CD4-positive, alpha-beta T cell treated with Interleukin-10 for 1 hour (primary cell): ENCODE data around the gene CTCFL.

Experiments
- DNase-seq: peaks from one replicate; pipeline ENCODE4 v3.0.0-alpha.2; 2020

CTCFL gene, protein sequence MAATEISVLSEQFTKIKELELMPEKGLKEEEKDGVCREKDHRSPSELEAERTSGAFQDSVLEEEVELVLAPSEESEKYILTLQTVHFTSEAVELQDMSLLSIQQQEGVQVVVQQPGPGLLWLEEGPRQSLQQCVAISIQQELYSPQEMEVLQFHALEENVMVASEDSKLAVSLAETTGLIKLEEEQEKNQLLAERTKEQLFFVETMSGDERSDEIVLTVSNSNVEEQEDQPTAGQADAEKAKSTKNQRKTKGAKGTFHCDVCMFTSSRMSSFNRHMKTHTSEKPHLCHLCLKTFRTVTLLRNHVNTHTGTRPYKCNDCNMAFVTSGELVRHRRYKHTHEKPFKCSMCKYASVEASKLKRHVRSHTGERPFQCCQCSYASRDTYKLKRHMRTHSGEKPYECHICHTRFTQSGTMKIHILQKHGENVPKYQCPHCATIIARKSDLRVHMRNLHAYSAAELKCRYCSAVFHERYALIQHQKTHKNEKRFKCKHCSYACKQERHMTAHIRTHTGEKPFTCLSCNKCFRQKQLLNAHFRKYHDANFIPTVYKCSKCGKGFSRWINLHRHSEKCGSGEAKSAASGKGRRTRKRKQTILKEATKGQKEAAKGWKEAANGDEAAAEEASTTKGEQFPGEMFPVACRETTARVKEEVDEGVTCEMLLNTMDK

DNA sequence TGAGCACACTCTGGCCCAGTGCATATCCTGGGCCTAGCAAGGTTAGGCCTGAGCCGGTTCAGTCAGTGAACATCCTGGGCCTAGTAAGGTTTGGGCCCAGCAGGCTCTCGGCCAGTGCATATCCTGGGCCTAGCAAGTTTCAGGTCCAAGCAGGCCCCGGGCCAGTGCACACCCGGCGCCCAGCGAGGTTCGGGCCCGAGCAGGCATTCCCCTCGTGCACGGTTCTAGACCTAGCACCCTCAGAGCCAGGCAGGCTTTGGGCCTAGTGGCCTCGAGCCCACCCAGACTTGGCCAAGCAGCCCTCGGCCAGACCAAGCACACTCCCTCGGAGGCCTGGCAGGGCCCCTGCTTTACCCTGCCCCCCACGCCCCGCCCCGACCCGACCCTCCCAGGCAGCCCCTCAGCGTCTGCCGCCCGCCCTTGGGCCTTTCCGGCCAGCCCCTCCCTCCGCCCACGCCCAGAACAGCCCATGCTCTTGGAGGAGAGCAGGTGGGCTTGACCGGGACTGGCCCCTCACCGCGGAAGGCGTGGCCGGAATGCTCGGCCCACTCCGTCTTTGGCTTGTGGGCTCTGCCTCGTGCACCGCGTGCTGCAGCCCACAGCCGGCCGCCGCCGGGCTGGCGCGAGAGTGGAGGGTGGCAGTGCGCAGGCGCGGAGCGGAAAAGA, at the start of gene CTCFL:
Gene CTCFL, minus strand, starts transcription at position 630 of the 666 bp plus-strand sequence. CDS start 935 bp downstream, outside the sequence.
- DNase-seq = no peak

DNA sequence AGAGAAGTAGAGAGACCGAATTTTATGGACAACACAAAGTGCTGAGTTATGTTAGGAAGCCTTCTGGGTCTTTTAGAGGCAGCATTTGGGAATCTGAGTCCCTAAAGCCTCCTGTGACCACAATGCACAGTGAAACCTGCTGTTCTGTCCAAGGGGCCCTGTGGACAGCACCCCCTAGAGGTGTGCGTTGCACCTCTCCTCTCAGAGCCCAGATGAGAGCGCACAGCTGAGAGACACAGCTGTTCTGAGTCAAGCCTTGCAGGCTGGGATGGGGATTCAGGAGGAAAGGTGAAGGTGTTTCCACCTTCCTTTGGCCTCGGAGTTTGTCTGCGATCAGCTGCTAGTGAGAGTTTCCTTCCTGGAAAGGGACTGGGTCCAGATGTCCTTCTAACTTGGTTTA, 49.0 kb upstream of the CTCFL start:
- no peak for DNase-seq

DNA sequence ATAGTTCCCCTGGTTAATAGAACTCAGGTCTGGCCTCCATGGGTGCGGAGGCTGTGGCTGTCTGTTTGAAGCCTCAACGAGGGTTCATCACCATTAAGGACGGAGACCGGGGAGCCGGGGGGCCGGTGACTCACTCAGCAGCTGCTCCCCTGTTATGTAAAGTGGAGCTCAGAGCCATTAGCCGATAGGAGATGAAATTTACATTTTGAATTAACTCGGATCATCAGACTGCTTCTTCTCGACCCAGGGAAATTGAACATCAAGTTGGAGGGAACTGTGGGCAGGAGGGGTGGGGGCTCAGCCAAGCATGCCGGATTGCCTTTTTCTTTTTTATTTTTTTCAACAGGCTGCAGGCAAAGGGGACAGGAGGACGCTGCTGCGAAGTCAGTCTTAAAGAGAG, 48.3 kb upstream of the CTCFL start:
- no peak for DNase-seq

DNA sequence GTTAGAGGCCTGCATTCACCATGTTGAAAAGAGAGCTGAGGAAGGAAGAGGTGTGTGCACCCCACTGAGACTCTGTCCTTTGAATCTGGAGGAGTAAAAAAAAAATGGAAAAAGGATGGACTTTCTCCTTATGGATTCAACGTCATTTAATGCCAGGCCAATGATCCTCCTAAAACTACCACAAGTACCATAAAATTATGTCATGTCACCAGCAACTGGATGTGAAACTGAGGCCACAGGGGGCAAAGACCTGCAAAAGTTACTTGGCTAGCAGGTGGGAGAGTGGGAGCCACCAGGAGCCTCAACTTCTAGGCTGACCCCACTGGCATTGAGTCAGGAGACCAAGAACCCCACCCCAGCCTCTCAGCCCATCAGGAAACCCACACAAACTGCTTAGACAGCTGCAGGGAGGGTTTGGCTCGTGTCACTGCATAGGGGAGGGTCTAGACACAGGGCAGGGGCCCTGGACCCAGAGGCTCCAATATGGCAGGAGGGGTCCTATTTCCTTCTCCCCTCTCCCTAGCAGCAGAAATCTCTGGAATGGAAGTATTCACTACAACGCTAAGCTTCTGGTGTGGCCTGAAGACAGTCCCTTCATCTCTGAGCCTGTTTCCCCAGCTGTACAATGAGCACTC, 47.0 kb upstream of the CTCFL start:
- DNase-seq = no peak

DNA sequence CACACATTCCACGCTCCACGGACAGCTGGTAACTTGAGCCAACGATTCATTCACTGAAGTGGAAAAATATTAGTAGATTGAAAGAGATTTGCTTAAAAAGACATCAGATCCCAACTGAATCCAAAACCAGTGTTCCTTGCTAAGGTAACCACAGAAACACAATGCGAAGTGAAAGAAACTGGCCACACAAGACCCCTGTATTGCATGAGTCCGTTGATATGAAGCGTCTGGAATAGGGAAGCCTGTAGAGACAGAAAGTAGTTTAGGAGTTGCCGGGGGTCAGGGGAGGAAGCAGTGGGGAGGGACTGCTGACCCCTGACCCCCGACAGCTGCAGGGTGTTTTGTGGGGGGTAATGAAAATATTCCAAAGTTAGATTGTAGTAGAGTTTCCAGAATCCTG, 46.0 kb upstream of the CTCFL start:
- no peak for DNase-seq

DNA sequence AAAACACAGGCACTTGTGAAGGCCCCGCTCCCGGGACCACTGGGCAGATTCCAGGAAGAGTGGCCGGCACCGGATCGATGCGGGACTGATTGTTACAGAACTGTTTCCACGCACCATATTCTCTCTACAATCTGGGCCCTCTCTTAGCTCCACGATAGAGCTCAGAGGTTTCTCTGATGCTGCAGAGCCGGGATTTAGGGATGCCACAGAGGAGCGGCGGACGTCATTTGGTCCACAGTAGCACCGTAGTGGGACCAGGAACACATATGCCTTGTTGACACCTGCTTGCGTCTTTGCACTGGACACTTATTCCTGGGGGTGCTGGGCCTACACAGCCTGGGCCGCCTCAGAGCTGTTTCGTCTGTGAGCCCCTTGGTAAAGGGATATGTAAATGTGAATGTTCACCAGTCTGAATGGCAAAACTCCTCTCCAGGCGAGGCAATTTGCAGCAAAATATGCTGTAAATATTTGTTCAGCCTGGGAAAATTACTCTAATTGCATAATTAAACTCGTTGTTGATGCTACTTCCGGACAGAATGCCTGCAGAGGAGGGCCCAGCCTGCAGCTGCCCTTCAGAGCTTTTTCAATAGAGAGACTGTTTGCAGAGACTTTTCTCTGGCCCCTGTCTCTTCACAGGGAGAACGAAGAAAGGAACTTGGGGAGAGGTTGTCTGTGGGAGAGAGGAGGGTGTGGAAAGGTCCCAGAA, 45.4 kb upstream of the CTCFL start:
- DNase-seq = no peak

DNA sequence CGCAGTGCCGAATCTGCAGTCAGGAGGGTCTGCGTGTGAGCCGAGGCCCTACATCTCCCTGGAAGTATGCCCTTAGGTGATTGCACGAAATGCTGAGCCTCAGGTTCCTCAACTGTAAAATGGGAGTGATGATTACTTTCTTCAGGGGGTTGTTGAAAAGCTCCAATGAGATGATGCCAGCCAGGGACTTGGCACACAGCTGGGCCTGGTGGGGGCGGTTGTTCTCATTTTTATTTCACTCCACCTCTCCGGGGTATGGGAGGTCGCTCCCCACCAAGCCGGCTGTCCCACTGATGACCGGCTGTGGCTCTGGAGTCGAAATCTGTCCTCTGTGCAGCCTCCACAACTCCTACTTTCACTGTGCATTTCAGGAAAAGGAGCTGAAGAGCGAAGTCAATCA, 44.0 kb upstream of the CTCFL start:
- no peak for DNase-seq

DNA sequence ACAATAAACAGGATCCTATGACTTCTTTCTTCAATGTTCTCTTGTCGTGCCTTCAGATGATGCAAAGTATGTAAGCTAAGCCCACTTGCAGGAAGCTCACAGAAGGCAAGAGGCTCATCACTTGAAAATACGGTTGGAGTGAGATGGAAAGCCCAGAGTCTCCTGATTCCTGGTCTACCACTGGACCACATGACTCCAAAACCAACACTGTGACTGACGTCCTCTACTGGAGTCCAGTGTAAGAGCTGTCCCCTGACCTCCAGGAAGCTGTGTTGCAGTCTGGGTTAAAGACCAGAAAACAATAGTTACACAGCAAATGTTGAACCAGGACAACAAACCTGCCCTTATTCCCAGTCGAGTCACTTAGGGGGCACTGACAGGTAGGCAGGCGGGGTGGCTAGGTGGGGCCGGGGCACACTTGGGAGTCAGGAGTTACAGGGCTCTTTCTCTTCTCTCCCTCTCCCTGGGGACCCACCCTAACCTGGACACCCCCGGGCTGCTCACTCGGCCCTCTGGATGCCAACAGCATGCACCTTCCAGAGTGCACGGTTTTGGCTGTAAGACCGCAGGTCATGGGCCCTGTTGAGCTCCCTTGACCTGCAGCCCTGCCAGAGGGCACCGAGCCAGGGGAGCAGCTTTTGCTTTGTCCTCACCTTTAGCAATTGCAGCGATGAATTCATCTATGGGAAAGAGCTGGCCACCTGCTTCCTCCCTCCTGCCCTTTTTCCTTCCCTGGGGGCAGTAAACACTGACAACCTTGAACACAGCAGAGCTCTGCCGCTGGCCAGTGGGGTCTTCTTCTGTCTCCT, 43.4 kb upstream of the CTCFL start:
- no peak for DNase-seq

DNA sequence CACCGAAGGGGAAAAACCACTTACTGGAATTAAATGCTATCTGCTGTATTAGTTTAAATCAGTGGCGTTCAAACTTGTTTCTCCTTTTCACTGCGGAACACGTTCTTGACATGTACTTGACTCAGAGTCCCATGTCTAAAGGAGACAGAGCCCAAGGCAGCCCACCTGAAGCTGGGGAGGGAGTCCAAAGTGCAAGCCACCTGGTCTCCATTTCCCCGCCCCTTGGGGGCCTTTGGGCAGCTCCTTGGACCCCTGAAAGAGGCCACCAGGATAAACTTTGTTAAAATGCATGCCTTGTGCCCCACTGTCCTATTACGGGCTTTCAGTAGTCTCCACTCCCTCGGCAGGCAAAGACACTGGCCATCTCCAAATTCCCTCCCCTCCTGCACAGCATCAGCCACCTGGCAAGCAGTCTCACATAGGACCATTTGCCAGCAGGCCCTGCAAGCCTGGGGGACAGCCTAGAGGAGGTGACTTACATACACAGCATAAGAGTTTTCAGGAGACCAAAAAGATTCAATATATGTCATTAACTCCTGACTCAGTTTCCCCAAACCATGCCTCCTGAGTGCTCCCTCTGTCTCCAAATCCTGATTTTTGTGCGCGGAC, 42.6 kb upstream of the CTCFL start:
- DNase-seq = no peak

DNA sequence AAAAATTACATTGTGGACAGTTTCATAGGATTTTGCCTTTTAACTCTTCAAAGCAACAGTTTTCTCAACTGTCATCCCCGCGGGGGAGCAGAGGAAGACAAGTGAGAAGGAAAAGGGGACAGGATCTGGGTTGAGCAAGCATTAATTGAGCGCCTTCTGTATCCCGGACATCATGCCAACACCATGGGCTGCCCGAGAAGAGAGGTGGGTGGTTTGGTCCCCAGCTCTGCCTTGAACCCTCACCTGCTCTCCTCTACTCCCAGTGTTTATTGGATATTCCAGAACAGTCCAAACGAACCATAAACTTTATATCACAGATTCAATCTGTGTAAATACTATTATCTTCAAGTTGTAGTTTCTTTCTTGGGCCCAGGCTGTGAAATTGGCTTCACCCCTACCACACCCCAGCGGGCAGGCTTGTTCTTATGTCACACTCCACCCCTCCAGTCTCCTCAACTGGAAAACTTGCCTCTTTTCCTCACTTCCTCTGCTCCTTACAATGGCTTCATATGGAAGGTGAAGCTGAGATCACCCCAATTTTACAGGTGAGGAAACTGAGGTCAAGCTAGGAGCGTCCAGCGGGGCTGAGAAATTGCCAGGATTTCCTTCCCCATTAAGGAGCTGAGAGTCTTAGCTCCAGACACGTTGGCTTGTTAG, 42.0 kb upstream of the CTCFL start:
- DNase-seq = no peak

DNA sequence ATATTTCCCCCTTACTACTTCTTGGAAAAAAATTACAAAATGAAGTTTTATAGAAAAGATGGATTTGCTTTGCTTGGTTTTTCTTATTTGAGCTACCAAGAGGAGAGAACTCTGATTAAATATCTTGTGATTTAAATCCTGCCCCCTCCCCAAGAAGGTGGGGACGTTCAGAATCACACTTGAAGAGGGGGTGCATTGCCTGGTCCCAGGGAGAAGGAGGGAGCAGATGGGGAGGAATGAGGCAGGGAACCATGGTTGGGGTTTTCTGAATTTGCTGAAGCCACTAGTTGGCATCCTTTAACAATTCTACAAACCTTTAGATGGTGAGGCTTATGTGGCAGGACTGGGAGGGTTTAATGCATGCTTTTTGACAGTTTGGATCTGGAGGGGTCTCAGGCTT, 41.5 kb upstream of the CTCFL start:
- DNase-seq = no peak

DNA sequence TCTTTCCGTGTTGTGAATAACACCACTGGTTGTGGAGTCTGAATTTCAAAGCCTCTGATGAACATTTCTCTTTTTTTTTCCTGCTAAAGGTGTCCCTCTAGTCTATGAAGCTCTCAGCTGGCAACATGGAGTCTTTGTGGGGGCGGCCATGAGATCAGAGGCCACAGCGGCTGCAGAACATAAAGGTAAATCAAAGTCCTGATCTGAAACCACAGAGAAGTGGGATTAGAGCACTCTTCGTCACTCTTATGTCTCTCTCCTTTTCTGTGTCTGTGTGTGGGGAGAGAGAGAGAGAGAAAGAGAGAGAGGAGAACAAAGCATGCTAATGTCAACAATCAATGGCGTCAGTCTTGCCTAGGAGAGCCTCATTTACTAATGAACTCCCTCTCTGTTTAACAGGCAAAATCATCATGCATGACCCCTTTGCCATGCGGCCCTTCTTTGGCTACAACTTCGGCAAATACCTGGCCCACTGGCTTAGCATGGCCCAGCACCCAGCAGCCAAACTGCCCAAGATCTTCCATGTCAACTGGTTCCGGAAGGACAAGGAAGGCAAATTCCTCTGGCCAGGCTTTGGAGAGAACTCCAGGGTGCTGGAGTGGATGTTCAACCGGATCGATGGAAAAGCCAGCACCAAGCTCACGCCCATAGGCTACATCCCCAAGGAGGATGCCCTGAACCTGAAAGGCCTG, 40.2 kb upstream of the CTCFL start:
- no peak for DNase-seq

DNA sequence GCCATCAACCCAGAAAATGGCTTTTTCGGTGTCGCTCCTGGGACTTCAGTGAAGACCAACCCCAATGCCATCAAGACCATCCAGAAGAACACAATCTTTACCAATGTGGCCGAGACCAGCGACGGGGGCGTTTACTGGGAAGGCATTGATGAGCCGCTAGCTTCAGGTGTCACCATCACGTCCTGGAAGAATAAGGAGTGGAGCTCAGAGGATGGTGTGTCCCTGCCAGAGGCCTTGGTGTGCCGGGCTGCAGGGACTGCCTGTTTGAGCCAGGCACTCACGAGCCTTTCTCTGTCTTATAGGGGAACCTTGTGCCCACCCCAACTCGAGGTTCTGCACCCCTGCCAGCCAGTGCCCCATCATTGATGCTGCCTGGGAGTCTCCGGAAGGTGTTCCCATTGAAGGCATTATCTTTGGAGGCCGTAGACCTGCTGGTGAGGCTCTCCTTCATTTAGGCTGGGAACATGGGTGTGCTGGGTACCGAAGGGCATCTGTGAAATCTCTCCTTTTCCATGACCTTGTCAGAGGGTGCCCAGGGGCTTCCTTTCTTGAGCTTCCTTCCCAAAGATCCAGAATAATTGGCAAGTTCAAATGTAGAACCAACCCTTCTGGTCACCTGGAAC, 39.4 kb upstream of the CTCFL start:
- DNase-seq = no peak

DNA sequence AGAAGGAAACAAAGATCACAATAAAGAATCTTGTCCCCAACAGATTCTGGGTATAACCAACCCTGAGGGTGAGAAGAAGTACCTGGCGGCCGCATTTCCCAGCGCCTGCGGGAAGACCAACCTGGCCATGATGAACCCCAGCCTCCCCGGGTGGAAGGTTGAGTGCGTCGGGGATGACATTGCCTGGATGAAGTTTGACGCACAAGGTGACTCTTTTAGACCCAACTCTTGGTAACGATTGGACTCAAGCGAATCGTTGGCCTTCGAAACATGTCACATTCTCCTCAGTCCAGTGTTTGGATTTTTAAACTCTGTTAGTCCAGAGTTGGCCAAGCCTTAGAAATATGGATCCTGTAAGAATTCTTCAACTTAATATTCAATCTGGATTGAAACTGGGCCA, 38.6 kb upstream of the CTCFL start:
- no peak for DNase-seq

DNA sequence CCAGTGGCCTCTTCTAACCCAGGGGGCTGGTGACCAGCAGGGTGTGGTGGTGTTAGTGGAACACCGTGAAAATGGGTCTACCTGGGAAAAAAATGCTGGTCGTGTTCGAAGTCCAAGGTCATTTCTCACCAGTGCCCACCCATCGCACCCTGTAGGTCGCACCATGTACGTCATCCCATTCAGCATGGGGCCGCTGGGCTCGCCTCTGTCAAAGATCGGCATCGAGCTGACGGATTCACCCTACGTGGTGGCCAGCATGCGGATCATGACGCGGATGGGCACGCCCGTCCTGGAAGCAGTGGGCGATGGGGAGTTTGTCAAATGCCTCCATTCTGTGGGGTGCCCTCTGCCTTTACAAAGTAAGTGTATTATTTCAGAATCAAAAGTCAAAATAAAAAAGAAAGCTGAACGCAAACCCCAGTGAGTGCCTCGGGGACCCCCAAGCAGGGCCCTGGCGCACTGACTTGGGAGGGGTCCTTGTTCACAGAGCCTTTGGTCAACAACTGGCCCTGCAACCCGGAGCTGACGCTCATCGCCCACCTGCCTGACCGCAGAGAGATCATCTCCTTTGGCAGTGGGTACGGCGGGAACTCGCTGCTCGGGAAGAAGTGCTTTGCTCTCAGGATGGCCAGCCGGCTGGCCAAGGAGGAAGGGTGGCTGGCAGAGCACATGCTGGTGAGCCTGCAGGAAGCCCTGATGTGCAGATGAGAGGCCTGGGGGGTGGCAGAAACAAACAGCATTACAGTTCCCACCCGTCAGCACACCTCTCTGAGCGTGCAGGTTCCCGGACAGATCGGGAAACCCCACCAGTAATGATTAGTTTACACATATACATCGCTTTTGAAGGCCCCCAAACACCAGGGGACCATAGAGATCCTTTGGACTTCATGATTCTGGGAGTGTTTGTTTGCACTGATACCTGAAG, 37.9 kb upstream of the CTCFL start:
- no peak for DNase-seq

DNA sequence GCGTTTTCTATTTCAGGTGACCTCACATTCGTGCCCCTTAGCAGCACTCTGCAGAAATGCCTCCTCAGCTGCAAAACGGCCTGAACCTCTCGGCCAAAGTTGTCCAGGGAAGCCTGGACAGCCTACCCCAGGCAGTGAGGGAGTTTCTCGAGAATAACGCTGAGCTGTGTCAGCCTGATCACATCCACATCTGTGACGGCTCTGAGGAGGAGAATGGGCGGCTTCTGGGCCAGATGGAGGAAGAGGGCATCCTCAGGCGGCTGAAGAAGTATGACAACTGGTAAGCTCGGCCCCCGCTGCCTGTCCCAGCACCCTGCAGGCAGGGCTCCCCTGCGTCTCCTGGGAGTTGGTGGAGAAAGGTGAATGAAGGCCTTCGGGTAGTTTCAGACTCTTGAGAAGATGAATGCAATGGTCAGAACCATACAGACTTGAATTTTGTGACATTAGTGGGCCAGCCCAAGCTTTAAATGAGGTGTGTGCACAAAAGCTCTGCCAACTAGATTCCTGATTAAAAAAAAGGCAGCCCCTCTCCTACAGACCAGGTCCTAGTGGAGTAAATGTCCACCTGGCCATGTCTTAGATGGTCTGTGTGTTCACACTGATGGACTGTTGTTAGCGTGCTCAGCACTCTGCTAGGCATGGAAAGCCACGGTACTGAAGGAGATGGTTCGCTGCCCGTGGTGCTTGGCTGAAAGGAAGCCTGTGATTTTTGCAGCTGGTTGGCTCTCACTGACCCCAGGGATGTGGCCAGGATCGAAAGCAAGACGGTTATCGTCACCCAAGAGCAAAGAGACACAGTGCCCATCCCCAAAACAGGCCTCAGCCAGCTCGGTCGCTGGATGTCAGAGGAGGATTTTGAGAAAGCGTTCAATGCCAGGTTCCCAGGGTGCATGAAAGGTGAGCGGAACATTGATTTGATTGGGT, 36.7 kb upstream of the CTCFL start:
- no peak for DNase-seq

DNA sequence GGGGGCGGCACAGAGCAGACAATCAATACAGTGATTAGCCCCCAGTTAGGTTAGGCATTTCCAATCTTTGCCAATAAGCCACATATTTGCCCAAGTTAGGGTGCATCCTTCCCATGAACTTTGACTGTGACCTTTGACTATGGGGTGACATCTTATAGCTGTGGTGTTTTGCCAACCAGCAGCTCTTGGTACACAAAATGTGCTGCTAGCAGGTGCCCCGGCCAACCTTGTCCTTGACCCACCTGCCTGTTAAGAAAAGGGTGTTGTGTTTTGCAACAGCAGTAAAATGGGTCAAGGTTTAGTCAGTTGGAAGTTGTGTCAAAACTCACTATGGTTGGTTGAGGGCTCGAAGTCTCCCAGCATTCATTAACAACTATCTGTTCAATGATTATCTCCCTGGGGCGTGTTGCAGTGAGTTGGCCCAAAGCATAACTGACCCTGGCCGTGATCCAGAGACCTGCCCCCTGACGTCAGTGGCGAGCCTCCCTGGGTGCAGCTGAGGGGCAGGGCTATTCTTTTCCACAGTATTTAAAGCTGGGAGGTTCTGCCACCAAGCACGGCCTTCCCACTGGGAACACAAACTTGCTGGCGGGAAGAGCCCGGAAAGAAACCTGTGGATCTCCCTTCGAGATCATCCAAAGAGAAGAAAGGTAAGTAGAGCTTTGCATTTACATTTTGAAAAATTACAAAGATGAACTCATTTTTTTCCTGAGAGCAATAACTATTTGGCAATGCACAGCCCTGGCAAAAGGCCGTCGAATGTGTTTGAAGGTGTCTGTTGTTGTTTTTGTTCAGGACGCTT, 35.8 kb upstream of the CTCFL start, which contains the start of gene PCK1:
Gene PCK1, plus strand, starts transcription at position 557 of the 802 bp plus-strand sequence. CDS start 302 bp downstream, outside the sequence.
- no peak for DNase-seq
